ENCODE results near the gene C19orf12.
"Not testable (repeated sequence)": the region's sequence is repeated elsewhere in the genome, so short reads cannot be mapped to it uniquely, and the experiment has no call there.

C19orf12 gene

GRCh38 chr19:29727906-29728305 lies 12.8 kb upstream of the C19orf12 start:
- no peak for DNase-seq (ENCODE audit: low spot score)

GRCh38 chr19:29724746-29725145 lies 9.7 kb upstream of the C19orf12 start:
- no peak for DNase-seq (ENCODE audit: low spot score)

GRCh38 chr19:29724102-29724641 lies 9.1 kb upstream of the C19orf12 start:
- no peak for DNase-seq (ENCODE audit: low spot score)

GRCh38 chr19:29717051-29717450 lies 2.0 kb upstream of the C19orf12 start:
- DNase-seq (ENCODE audit: low spot score), result no peak

GRCh38 chr19:29715701-29716581 lies 880 bp upstream of the C19orf12 start:
- peak; percentile 34 for DNase-seq (ENCODE audit: low spot score)

- DNase-seq (ENCODE audit: low spot score), result no peak
These were observed 599 bp downstream of the C19orf12 start for GRCh38 chr19:29714371-29714952.

- DNase-seq (ENCODE audit: low spot score), result no peak
These were observed 2.1 kb downstream of the C19orf12 start for GRCh38 chr19:29712744-29713516.

- DNase-seq (ENCODE audit: low spot score), result no peak
These were observed 3.4 kb downstream of the C19orf12 start for GRCh38 chr19:29711584-29712132.

GRCh38 chr19:29709440-29709798 lies 5.6 kb downstream of the C19orf12 start:
- DNase-seq (ENCODE audit: low spot score), result not testable (repeated sequence)

GRCh38 chr19:29708554-29709439 lies 6.3 kb downstream of the C19orf12 start:
- DNase-seq (ENCODE audit: low spot score), result peak; percentile 63

- DNase-seq (ENCODE audit: low spot score), result no peak
These were observed 8.4 kb downstream of the C19orf12 start for GRCh38 chr19:29706635-29707034.

- no peak for DNase-seq (ENCODE audit: low spot score)
These were observed 9.4 kb downstream of the C19orf12 start for GRCh38 chr19:29705706-29706105.

GRCh38 chr19:29704562-29705558 lies 10.2 kb downstream of the C19orf12 start:
- no peak for DNase-seq (ENCODE audit: low spot score)

GRCh38 chr19:29702963-29703320 lies 12.1 kb downstream of the C19orf12 start:
- DNase-seq (ENCODE audit: low spot score), result no peak

- DNase-seq (ENCODE audit: low spot score), result no peak
These were observed 12.7 kb downstream of the C19orf12 start for GRCh38 chr19:29702161-29702962.

GRCh38 chr19:29700498-29700897 lies 14.6 kb downstream of the C19orf12 start:
- DNase-seq (ENCODE audit: low spot score), result no peak

GRCh38 chr19:29699861-29700260 lies 15.2 kb downstream of the C19orf12 start:
- no peak for DNase-seq (ENCODE audit: low spot score)

GRCh38 chr19:29697523-29698261 lies 17.4 kb downstream of the C19orf12 start:
- no peak for DNase-seq (ENCODE audit: low spot score)

GRCh38 chr19:29696565-29696846 lies 18.6 kb downstream of the C19orf12 start:
- DNase-seq (ENCODE audit: low spot score), result no peak

Measured in kidney tubule cell (primary cell).